ENCODE results near the gene GPN1.

GPN1 gene

DNA sequence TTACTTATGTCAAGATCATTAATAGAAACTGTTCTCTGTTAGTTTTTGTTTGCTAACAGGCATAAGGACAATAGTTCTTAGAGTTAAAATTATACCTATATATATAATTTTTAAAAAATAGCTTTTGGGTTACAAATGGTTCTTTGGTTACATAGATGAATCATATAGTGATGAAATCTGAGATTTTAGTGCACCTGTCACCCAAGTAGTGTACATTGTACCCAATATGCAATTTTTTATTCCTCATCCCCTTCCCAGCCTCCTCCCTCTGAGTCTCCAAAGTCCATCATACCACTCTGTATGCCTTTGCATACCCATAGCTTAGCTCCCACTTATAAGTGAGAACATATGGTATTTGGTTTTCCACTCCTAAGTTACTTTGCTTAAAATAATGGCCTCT lies 61.2 kb downstream of the GPN1 start:
- no peaks in the 10 kb centered on the region for H3K9me3 ChIP-seq (ENCODE audit: low read length)
- peaks cover 43% of the 10 kb centered on the region for H3K36me3 ChIP-seq (ENCODE audit: insufficient read depth, low read length)
- no peak overlapping the region for H2AFZ ChIP-seq (ENCODE audit: low read depth, low read length)
- no peaks in the 10 kb centered on the region for H3K27me3 ChIP-seq (ENCODE audit: insufficient read depth, low read length)
- no peaks in the 10 kb centered on the region for H3K4me1 ChIP-seq (ENCODE audit: insufficient read depth, low read length)
- no peak overlapping the region for H3K4me3 ChIP-seq (ENCODE audit: low read length)

DNA sequence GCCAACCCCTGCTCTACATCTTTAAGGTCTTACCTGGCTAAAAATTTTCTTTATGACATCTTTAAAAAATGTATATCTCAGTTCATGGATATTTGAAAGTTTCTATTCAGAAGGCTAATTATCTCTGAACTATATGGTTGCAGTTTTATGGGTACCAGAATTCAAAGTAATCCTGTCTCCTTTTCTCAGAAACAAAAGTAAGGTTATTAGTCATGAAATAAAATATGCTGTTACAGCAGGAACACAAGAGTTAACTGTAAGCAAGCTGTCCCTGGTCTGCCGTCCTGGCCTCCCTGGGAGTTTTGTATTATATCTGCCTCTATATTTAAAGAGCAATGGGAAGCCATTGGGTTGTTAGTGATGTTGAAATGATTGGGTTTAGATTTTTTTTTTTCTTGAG lies 68.8 kb downstream of the GPN1 start:
- Histone ChIP-seq H3K9me3 (ENCODE audit: low read length) (no peaks in the 10 kb centered on the region), H2AFZ (ENCODE audit: low read depth, low read length) (no peak overlapping the region), H3K4me3 (ENCODE audit: low read length) (no peak overlapping the region), H3K36me3 (ENCODE audit: insufficient read depth, low read length) (peaks cover 21% of the 10 kb centered on the region), H3K4me1 (ENCODE audit: insufficient read depth, low read length) (peaks cover 7% of the 10 kb centered on the region), H3K27me3 (ENCODE audit: insufficient read depth, low read length) (no peaks in the 10 kb centered on the region)
